Activated CD4-positive, alpha-beta T cell treated with anti-CD3 and anti-CD28 coated beads, Interleukin-10, Interleukin-2, amounts not matched to agents 100 ng/mL and 50 ng/mL, durations not matched to agents 16 hours and 8 hours (primary cell): ENCODE results near the gene RASIP1.

Experiments used
- DNase-seq: peaks from one replicate; pipeline ENCODE4 v3.0.0-alpha.2; 2020

The RASIP1 gene

DNA sequence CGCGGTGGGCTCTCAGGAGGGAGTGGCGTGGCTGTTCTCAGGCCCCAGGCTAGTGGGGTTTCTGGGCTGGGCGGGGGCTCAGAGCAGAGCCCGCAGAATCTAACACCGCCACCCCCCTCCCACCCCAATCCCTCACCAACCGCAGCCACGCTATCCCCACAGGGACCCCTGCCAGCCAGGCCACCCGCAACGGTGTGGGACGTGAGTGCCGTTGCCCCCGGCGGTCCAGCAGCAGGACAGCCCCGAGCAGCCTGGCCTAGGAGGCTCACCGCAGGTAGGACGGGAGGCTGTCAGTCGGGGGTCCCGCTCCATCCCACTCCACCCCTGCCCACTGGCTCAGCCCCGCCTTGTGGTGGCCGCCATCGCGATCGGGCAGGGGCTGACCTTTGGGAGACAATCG is 67.4 kb downstream of the RASIP1 start, which contains the start of gene NTN5:
Gene NTN5, minus strand, starts transcription at position 24 of the 400 bp plus-strand sequence. CDS start 2,031 bp downstream, outside the sequence.
- DNase-seq = no peak

DNA sequence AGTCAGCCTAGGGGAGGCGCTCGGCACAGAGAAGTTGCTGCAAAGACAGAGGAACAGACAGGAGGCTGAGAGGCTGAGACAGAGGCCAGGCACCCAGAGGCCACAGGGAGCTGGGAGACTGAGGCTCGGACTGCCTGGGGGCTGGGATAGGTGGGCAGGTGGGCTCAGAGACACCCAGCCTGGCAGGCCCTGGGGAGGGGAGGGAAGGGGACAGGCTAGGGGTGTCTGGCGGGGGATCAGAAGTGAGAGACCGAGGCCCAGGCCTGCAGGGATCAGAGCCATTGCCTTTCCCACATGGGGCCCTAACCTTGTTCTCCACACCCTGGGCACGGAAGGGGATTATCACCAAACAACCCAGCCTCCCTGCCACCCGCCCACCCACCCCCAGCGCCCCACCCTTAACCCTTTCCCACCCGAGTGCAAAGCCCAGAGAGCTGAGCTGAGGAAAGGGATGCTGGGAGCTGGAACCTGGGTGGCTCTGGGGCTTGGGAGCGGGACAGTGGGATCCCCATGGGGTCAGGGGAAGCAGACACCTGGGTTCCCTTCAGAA is 68.9 kb downstream of the RASIP1 start:
- no peak for DNase-seq

DNA sequence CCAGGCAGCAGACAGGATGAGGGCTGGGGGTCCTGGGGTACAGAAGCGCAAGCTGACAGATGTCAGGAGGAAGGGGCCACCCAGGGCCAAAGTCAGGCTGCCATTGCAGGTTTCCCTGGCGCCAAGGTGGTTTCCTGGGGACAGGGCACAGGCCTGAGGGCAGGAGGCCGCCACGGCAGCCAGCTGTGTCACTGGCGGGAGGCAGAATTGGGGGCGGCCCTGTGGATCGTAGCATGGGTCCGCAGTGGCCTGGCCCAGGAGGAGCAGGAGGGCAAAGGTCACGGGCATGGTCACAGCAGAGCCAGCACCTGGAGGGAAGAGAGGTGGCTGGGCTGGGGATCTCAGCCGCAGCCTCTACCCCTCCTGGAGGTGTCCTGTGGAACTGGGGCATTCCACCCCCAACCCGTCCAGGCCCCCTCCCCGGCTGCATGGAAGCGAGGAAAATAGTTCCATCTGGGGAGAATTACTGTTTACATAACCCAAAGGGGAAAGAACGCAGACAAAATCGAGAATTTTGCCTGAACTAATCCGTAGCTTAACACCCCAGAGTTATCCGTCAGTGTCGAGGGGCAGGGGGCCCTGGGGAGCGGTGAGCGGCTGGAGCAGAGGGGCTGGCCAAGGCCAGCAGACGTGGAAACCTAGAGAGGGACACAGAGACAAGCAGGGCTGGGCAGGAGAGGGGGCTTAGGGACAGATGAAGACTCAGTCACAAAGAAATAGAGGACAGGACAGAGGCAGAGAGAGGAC is 69.5 kb downstream of the RASIP1 start:
- no peak for DNase-seq
